Esophagus squamous epithelium (tissue), 4 donors: ENCODE results near the gene IFRD2.

Experiments
- POLR2A ChIP-seq, 4 donors: fragments of 450-650 bp; IDR thresholded peaks; one replicate each; pipeline ENCODE4 v1.6.1; 2017; ENCODE audit warnings: antibody characterized with exemption in 4 of 4, mild to moderate bottlenecking in 4 of 4, moderate library complexity in 3 of 4
- TF ChIP-seq, protein P1 (sequence below), 6 experiments: fragments of 450-650 bp in 4 of 6; fragments of 200-600 bp in 2 of 6; sonication (generic) in 2 of 6; IDR thresholded peaks; one replicate each; pipeline ENCODE4 v1.5.1; 2016 to 2019; ENCODE audit warnings: antibody characterized with exemption in 6 of 6, mild to moderate bottlenecking in 4 of 6, moderate library complexity in 4 of 6

DNA sequence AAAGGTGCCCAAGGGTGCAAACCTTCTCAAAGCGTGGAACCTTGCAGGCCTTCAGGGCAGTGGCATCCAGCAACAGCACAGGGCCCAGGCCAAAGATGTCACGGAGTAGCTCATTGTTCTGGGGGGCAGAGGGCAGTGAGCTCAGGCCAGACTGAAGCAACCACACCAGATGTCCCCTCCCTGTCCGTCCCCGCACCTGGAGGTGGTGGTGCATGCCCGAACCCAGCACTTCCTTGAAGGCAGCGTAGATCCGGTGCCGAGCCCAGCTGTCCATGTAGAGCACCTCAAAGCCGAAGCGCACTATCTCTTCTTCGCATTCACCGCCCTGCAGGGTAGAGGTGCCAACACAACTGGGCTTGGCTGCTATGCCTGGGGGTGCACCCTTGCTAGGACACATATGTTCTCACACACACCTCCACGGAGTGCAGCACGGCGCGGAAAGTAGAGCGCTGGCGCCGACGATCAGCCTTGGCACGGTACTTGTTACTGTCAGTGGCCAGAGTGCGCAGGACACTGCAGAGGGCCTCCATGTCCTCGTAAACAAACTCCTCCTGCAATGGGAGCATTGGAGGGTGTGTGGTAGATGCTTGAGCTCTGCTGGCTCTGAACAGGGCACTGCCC lies 3.7 kb downstream of the IFRD2 start:
- TF ChIP-seq, protein P1, sequence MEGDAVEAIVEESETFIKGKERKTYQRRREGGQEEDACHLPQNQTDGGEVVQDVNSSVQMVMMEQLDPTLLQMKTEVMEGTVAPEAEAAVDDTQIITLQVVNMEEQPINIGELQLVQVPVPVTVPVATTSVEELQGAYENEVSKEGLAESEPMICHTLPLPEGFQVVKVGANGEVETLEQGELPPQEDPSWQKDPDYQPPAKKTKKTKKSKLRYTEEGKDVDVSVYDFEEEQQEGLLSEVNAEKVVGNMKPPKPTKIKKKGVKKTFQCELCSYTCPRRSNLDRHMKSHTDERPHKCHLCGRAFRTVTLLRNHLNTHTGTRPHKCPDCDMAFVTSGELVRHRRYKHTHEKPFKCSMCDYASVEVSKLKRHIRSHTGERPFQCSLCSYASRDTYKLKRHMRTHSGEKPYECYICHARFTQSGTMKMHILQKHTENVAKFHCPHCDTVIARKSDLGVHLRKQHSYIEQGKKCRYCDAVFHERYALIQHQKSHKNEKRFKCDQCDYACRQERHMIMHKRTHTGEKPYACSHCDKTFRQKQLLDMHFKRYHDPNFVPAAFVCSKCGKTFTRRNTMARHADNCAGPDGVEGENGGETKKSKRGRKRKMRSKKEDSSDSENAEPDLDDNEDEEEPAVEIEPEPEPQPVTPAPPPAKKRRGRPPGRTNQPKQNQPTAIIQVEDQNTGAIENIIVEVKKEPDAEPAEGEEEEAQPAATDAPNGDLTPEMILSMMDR (IDR thresholded peaks at IDR 0.05): no peak
- TF ChIP-seq POLR2A (IDR thresholded peaks at IDR 0.05): no peak
